ENCODE results near the gene DRAM1.

- TF ChIP-seq CTCF (IDR thresholded peaks at IDR 0.05) (no peak), EZH2 (IDR thresholded peaks at IDR 0.05; ENCODE audit: borderline replicate concordance, insufficient read depth, low read depth, low read length, poor library complexity, severe bottlenecking) (no peak)
Observed at GRCh38 chr12:101908395-101908794, 31.0 kb downstream of the DRAM1 start.

Data from B cell (primary cell).